OCI-LY1 (cell line): Measurements from ENCODE around the gene DSTYK.

ENCODE experiments used
- H2AFZ ChIP-seq: fragments of 200-600 bp; sonication (generic), shearing (Covaris generic); 2 replicates; pipeline ENCODE4 v1.6.0; 2014; ENCODE audit warnings: antibody characterized with exemption, mild to moderate bottlenecking, low read length
- H3F3A ChIP-seq: fragments of 200-600 bp; sonication (generic), shearing (Covaris generic); 2 replicates; pipeline ENCODE4 v1.6.0; 2014; ENCODE audit warnings: mild to moderate bottlenecking, antibody characterized with exemption, low read length, moderate library complexity; ENCODE audit not compliant: insufficient read depth
- H3K27ac ChIP-seq: fragments of 200-600 bp; sonication (generic); 2 replicates; pipeline ENCODE4 v1.5.1; 2014; ENCODE audit warnings: low read length, mixed run types, mild to moderate bottlenecking, low read depth; ENCODE audit not compliant: poor library complexity, severe bottlenecking
- H3K27me3 ChIP-seq: fragments of 200-600 bp; sonication (generic); 2 replicates; pipeline ENCODE4 v1.6.0; 2014; ENCODE audit warnings: antibody characterized with exemption, mild to moderate bottlenecking, low read length, moderate library complexity; ENCODE audit not compliant: insufficient read depth
- H3K36me3 ChIP-seq: fragments of 200-600 bp; sonication (generic); 2 replicates; pipeline ENCODE4 v1.6.1; 2014; ENCODE audit warnings: mild to moderate bottlenecking, antibody characterized with exemption, low read length, moderate library complexity, mixed read lengths; ENCODE audit not compliant: insufficient read depth
- H3K4me1 ChIP-seq: fragments of 200-600 bp; sonication (generic); 2 replicates; pipeline ENCODE4 v1.5.1; 2014; ENCODE audit warnings: mild to moderate bottlenecking, low read length, moderate library complexity; ENCODE audit not compliant: insufficient read depth, severe bottlenecking
- H3K4me2 ChIP-seq: fragments of 200-600 bp; sonication (generic), shearing (Covaris generic); 2 replicates; pipeline ENCODE4 v1.6.1; 2014; ENCODE audit warnings: low read length
- H3K4me3 ChIP-seq: fragments of 200-600 bp; sonication (generic); 2 replicates; pipeline ENCODE4 v1.5.1; 2014; ENCODE audit warnings: low read length, low read depth, mild to moderate bottlenecking, mixed read lengths; ENCODE audit not compliant: poor library complexity, severe bottlenecking
- H3K79me2 ChIP-seq: fragments of 200-600 bp; shearing (Covaris generic); 2 replicates; pipeline ENCODE4 v1.6.1; 2016; ENCODE audit warnings: mixed run types, low read length, mixed read lengths; ENCODE audit not compliant: insufficient read depth
- H3K9ac ChIP-seq: fragments of 200-600 bp; sonication (generic), shearing (Covaris generic); 2 replicates; pipeline ENCODE4 v1.6.1; 2014; ENCODE audit warnings: mild to moderate bottlenecking, low read length, mixed read lengths
- H3K9me2 ChIP-seq: fragments of 200-600 bp; sonication (generic), shearing (Covaris generic); 2 replicates; pipeline ENCODE4 v1.6.1; 2014; ENCODE audit warnings: low read depth, mild to moderate bottlenecking, low read length, mixed read lengths
- H3K9me3 ChIP-seq: fragments of 200-600 bp; shearing (Covaris generic); 2 replicates; pipeline ENCODE4 v1.6.1; 2014; ENCODE audit warnings: low read length, mixed read lengths
- H4K20me1 ChIP-seq: fragments of 200-600 bp; sonication (generic), shearing (Covaris generic); 2 replicates; pipeline ENCODE4 v1.6.0; 2016; ENCODE audit warnings: mild to moderate bottlenecking, low read length; ENCODE audit not compliant: insufficient read depth
- EZH2 ChIP-seq: fragments of 200-600 bp; sonication (generic), shearing (Covaris generic); IDR thresholded peaks from 2 replicates; pipeline ENCODE4 v1.8.0; 2017; ENCODE audit warnings: borderline replicate concordance, mixed run types, mild to moderate bottlenecking, antibody characterized with exemption, low read length, moderate library complexity, mixed read lengths
- TF ChIP-seq, protein P1 (sequence below): fragments of 200-600 bp; sonication (generic), shearing (Covaris generic); IDR thresholded peaks from 2 replicates; pipeline ENCODE4 v1.5.1; 2017; ENCODE audit warnings: mild to moderate bottlenecking, antibody characterized with exemption, low read length, moderate library complexity, mixed read lengths

The DSTYK gene

GRCh38 chr1:205172729-205173366, 38.7 kb downstream of the DSTYK start:
- no peaks in the 10 kb centered on the region for H3K9me3 ChIP-seq
- no peaks in the 10 kb centered on the region for H3K36me3 ChIP-seq
- H3K9ac ChIP-seq = no peak overlapping the region
- no peak overlapping the region for H3K4me3 ChIP-seq
- no peaks in the 10 kb centered on the region for H4K20me1 ChIP-seq
- no peaks in the 10 kb centered on the region for H3K9me2 ChIP-seq
- H3F3A ChIP-seq = no peaks in the 10 kb centered on the region
- no peaks in the 10 kb centered on the region for H3K27me3 ChIP-seq
- no peak overlapping the region for H3K4me2 ChIP-seq
- no peak for TF ChIP-seq EZH2
- TF ChIP-seq, protein P1, sequence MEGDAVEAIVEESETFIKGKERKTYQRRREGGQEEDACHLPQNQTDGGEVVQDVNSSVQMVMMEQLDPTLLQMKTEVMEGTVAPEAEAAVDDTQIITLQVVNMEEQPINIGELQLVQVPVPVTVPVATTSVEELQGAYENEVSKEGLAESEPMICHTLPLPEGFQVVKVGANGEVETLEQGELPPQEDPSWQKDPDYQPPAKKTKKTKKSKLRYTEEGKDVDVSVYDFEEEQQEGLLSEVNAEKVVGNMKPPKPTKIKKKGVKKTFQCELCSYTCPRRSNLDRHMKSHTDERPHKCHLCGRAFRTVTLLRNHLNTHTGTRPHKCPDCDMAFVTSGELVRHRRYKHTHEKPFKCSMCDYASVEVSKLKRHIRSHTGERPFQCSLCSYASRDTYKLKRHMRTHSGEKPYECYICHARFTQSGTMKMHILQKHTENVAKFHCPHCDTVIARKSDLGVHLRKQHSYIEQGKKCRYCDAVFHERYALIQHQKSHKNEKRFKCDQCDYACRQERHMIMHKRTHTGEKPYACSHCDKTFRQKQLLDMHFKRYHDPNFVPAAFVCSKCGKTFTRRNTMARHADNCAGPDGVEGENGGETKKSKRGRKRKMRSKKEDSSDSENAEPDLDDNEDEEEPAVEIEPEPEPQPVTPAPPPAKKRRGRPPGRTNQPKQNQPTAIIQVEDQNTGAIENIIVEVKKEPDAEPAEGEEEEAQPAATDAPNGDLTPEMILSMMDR = no peak
- no peaks in the 10 kb centered on the region for H3K4me1 ChIP-seq
- H3K79me2 ChIP-seq = no peaks in the 10 kb centered on the region
- H3K27ac ChIP-seq = no peak overlapping the region
- no peak overlapping the region for H2AFZ ChIP-seq

DNA sequence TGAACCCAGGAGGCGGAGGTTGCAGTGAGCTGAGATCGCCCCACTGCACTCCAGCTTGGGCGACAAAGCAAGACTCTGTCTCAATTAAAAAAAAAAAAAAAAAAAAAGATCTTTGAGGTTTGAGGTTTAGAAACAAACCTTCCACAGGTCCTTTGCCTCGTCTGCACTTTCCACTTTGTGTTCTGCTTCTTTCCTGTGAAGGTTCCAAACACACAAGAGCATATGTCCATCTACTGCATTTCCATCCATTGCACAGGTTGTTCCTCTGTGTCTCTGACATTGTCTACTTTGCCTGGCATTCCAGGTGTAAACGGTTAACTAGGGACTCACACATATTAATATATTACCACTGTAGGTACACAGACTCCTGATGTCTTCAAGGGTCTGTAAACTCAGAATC, 40.1 kb downstream of the DSTYK start:
- no peaks in the 10 kb centered on the region for H3K9me2 ChIP-seq
- H3K27ac ChIP-seq = no peak overlapping the region

GRCh38 chr1:205170532-205171269, 40.8 kb downstream of the DSTYK start:
- Histone ChIP-seq H4K20me1 (no peaks in the 10 kb centered on the region), H3K36me3 (no peaks in the 10 kb centered on the region), H3K4me2 (no peak overlapping the region), H3F3A (no peaks in the 10 kb centered on the region), H3K9me2 (no peaks in the 10 kb centered on the region), H3K27ac (no peak overlapping the region), H3K4me1 (no peaks in the 10 kb centered on the region), H3K9me3 (no peaks in the 10 kb centered on the region), H3K9ac (no peak overlapping the region), H3K4me3 (no peak overlapping the region), H3K27me3 (no peaks in the 10 kb centered on the region), H3K79me2 (no peaks in the 10 kb centered on the region), H2AFZ (no peak overlapping the region)
- TF ChIP-seq EZH2 = no peak
- TF ChIP-seq, protein P1 = no peak

More for the DNA sequence above, 40.1 kb downstream of the DSTYK start:
- no peaks in the 10 kb centered on the region for H3K9me3 ChIP-seq
- no peaks in the 10 kb centered on the region for H3K79me2 ChIP-seq
- H3K9ac ChIP-seq = no peak overlapping the region
- no peaks in the 10 kb centered on the region for H4K20me1 ChIP-seq
- H3K36me3 ChIP-seq = no peaks in the 10 kb centered on the region
- H3F3A ChIP-seq = no peaks in the 10 kb centered on the region
- no peaks in the 10 kb centered on the region for H3K27me3 ChIP-seq
- H3K4me1 ChIP-seq = no peaks in the 10 kb centered on the region
- TF ChIP-seq, protein P1 = no peak
- no peak for TF ChIP-seq EZH2
- no peak overlapping the region for H3K4me3 ChIP-seq
- H3K4me2 ChIP-seq = no peak overlapping the region
- H2AFZ ChIP-seq = no peak overlapping the region
